ENCODE measurements around the gene ABCC1. TPM values are rescaled to one million over a fixed set of nuclear protein-coding genes. Genes with fewer than 3 reads are reported as not detected.

ABCC1 gene
- polyA plus RNA-seq, 1 donor from 2014 or later: 3.0 TPM

GRCh38 chr16:15993541-15993940, 44.1 kb downstream of the ABCC1 start:
- Histone ChIP-seq H3K9me2 (ENCODE audit: insufficient read depth, low read length) (no peaks in the 10 kb centered on the region), H3K27ac (ENCODE audit: low read length) (no peak overlapping the region), H3K4me3 (ENCODE audit: low read length) (no peak overlapping the region), H3K36me3 (ENCODE audit: insufficient read depth, low read length) (no peaks in the 10 kb centered on the region), H4K20me1 (ENCODE audit: insufficient read depth) (no peaks in the 10 kb centered on the region), H3K79me2 (replicated peaks; ENCODE audit: insufficient read depth, low read length) (no peaks in the 10 kb centered on the region), H3K9ac (ENCODE audit: low read length) (no peak overlapping the region), H3K4me2 (ENCODE audit: low read length) (no peak overlapping the region), H2AFZ (ENCODE audit: low read depth, low read length) (no peak overlapping the region), H3K27me3 (ENCODE audit: insufficient read depth, low read depth, low read length) (no peaks in the 10 kb centered on the region), H3F3A (ENCODE audit: insufficient read depth, low read length, poor library complexity, severe bottlenecking) (no peaks in the 10 kb centered on the region), H3K9me3 (ENCODE audit: low read length) (no peaks in the 10 kb centered on the region)
- TF ChIP-seq POLR2AphosphoS5 (IDR thresholded peaks at IDR 0.05): no peak
- TF ChIP-seq SMC3 (conservative IDR thresholded peaks at IDR 0.05; ENCODE audit: poor library complexity): no peak
- TF ChIP-seq MXI1 (conservative IDR thresholded peaks at IDR 0.05; ENCODE audit: poor library complexity, severe bottlenecking): no peak
- TF ChIP-seq TAF1 (IDR thresholded peaks at IDR 0.05; ENCODE audit: low read depth): no peak
- TF ChIP-seq EZH2 (IDR thresholded peaks at IDR 0.05; ENCODE audit: borderline replicate concordance, insufficient read depth, low read length, poor library complexity, severe bottlenecking): no peak
- no peak for TF ChIP-seq EP300 (conservative IDR thresholded peaks at IDR 0.05; ENCODE audit: poor library complexity, severe bottlenecking)
- no peak for TF ChIP-seq CTCF (IDR thresholded peaks at IDR 0.05; ENCODE audit: poor library complexity, severe bottlenecking)
- TF ChIP-seq, protein P1, sequence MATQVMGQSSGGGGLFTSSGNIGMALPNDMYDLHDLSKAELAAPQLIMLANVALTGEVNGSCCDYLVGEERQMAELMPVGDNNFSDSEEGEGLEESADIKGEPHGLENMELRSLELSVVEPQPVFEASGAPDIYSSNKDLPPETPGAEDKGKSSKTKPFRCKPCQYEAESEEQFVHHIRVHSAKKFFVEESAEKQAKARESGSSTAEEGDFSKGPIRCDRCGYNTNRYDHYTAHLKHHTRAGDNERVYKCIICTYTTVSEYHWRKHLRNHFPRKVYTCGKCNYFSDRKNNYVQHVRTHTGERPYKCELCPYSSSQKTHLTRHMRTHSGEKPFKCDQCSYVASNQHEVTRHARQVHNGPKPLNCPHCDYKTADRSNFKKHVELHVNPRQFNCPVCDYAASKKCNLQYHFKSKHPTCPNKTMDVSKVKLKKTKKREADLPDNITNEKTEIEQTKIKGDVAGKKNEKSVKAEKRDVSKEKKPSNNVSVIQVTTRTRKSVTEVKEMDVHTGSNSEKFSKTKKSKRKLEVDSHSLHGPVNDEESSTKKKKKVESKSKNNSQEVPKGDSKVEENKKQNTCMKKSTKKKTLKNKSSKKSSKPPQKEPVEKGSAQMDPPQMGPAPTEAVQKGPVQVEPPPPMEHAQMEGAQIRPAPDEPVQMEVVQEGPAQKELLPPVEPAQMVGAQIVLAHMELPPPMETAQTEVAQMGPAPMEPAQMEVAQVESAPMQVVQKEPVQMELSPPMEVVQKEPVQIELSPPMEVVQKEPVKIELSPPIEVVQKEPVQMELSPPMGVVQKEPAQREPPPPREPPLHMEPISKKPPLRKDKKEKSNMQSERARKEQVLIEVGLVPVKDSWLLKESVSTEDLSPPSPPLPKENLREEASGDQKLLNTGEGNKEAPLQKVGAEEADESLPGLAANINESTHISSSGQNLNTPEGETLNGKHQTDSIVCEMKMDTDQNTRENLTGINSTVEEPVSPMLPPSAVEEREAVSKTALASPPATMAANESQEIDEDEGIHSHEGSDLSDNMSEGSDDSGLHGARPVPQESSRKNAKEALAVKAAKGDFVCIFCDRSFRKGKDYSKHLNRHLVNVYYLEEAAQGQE (IDR thresholded peaks at IDR 0.05; ENCODE audit: borderline replicate concordance): no peak
- no peak for TF ChIP-seq RAD21 (conservative IDR thresholded peaks at IDR 0.05)

- Histone ChIP-seq H3F3A (ENCODE audit: insufficient read depth, low read length, poor library complexity, severe bottlenecking) (no peaks in the 10 kb centered on the region), H3K27ac (ENCODE audit: low read length) (no peak overlapping the region), H3K36me3 (ENCODE audit: insufficient read depth, low read length) (no peaks in the 10 kb centered on the region), H3K9ac (ENCODE audit: low read length) (no peak overlapping the region), H3K4me2 (ENCODE audit: low read length) (no peak overlapping the region), H4K20me1 (ENCODE audit: insufficient read depth) (no peaks in the 10 kb centered on the region), H3K4me3 (ENCODE audit: low read length) (no peak overlapping the region), H2AFZ (ENCODE audit: low read depth, low read length) (no peak overlapping the region), H3K27me3 (ENCODE audit: insufficient read depth, low read depth, low read length) (no peaks in the 10 kb centered on the region), H3K79me2 (replicated peaks; ENCODE audit: insufficient read depth, low read length) (no peaks in the 10 kb centered on the region), H3K9me3 (ENCODE audit: low read length) (no peaks in the 10 kb centered on the region), H3K9me2 (ENCODE audit: insufficient read depth, low read length) (no peaks in the 10 kb centered on the region)
- TF ChIP-seq EP300 (conservative IDR thresholded peaks at IDR 0.05; ENCODE audit: poor library complexity, severe bottlenecking) (no peak), EZH2 (IDR thresholded peaks at IDR 0.05; ENCODE audit: borderline replicate concordance, insufficient read depth, low read length, poor library complexity, severe bottlenecking) (no peak), RAD21 (conservative IDR thresholded peaks at IDR 0.05) (no peak), MXI1 (conservative IDR thresholded peaks at IDR 0.05; ENCODE audit: poor library complexity, severe bottlenecking) (no peak), SMC3 (conservative IDR thresholded peaks at IDR 0.05; ENCODE audit: poor library complexity) (no peak), POLR2AphosphoS5 (IDR thresholded peaks at IDR 0.05) (no peak), CTCF (IDR thresholded peaks at IDR 0.05; ENCODE audit: poor library complexity, severe bottlenecking) (no peak), TAF1 (IDR thresholded peaks at IDR 0.05; ENCODE audit: low read depth) (no peak)
- TF ChIP-seq, protein P1 (IDR thresholded peaks at IDR 0.05; ENCODE audit: borderline replicate concordance): no peak
Measured at GRCh38 chr16:15993946-15994665, 44.7 kb downstream of the ABCC1 start.
